Gastrocnemius medialis (tissue), 4 donors: ENCODE data around the gene RGS11. TPM values are rescaled to one million over a fixed set of nuclear protein-coding genes. Genes with fewer than 3 reads are reported as not detected.

Experiments used
- ATAC-seq, 2 donors: fragments of 150-250 bp; one replicate each; pipeline ENCODE4 v1.9.1; 2016
- DNase-seq, 2 donors: peaks; one replicate each; pipeline ENCODE4 v3.0.0-alpha.2; 2019
- H3K27ac ChIP-seq, 4 donors: fragments of 200-600 bp; sonication (generic); 1 replicate in 1 of 4; 2 replicates in 3 of 4; pipeline ENCODE4 v1.5.1; 2016 to 2018; ENCODE audit warnings: mild to moderate bottlenecking in 2 of 4, moderate library complexity in 1 of 4
- H3K27me3 ChIP-seq, 3 donors: fragments of 200-600 bp; sonication (generic) in 2 of 3; 1 replicate in 1 of 3; 2 replicates in 2 of 3; pipeline versions ENCODE4 v1.5.1 to v1.6.0; 2016 to 2019; ENCODE audit warnings: mild to moderate bottlenecking in 1 of 3, moderate library complexity in 1 of 3
- H3K36me3 ChIP-seq, 2 donors: fragments of 200-600 bp; sonication (generic) in 1 of 2; one replicate each; pipeline ENCODE4 v1.5.1; 2017 to 2018
- H3K4me1 ChIP-seq, 2 donors: fragments of 200-600 bp; sonication (generic) in 1 of 2; one replicate each; pipeline ENCODE4 v1.5.1; 2016 to 2017; ENCODE audit warnings: mild to moderate bottlenecking in 2 of 2
- H3K4me3 ChIP-seq, 4 donors: fragments of 200-600 bp; sonication (generic) in 3 of 4; 1 replicate in 1 of 4; 2 replicates in 3 of 4; pipeline ENCODE4 v1.5.1; 2016 to 2019; ENCODE audit warnings: mild to moderate bottlenecking in 2 of 4
- H3K9me3 ChIP-seq, 3 donors: fragments of 200-600 bp; sonication (generic) in 2 of 3; 1 replicate in 1 of 3; 2 replicates in 2 of 3; pipeline ENCODE4 v1.5.1; 2016 to 2019
- CTCF ChIP-seq, 5 experiments: fragments of 450-650 bp in 3 of 5; fragments of 200-600 bp in 2 of 5; sonication (generic) in 2 of 5; IDR thresholded peaks in 4 of 5; conservative IDR thresholded peaks in 1 of 5; 1 replicate in 4 of 5; 2 replicates in 1 of 5; pipeline ENCODE4 v1.5.1; 2016 to 2019; ENCODE audit warnings: antibody characterized with exemption in 5 of 5, mild to moderate bottlenecking in 3 of 5, moderate library complexity in 3 of 5
- POLR2A ChIP-seq, 2 donors: fragments of 450-650 bp; IDR thresholded peaks; one replicate each; pipeline ENCODE4 v1.6.1; 2017; ENCODE audit warnings: antibody characterized with exemption in 2 of 2, mild to moderate bottlenecking in 2 of 2, moderate library complexity in 2 of 2
- in situ Hi-C, 4 donors: fragments of 200-750 bp; cut with MboI; loops; one replicate each; pipeline versions ENCODE4 v1.15.0 to v1.8.0; 2017; ENCODE audit warnings: low sequenced_read_pairs in 4 of 4
- intact Hi-C: fragments of 100-400 bp; cut with DNase I; formaldehyde crosslinking; loops from one replicate; pipeline ENCODE4 v1.15.1; 2023; ENCODE audit warnings: low total_unique reads
- total RNA-seq, 4 donors: library from RNA; depleted of rRNA; stranded (reverse); fragments of >200 nt; gene quantifications; one replicate each; pipeline versions ENCODE4 v1.1.0 to v1.2.3, GENCODE V29; 2016

The RGS11 gene
- total RNA-seq, 4 donors from 2014 or later, result 1.2 to 2.2 (median 1.6) TPM

GRCh38 chr16:285146-286055 lies 9.7 kb upstream of the RGS11 start:
- Histone ChIP-seq H3K27me3 (peaks cover 0 to 15% (median 9%) of the 10 kb centered on the region in 3 donors), H3K27ac (no peak overlapping the region), H3K4me3 (no peak overlapping the region), H3K4me1 (peaks cover 6 to 7% of the 10 kb centered on the region in 2 donors), H3K9me3 (no peaks in the 10 kb centered on the region), H3K36me3 (peaks cover 0 to 16% of the 10 kb centered on the region in 2 donors)
- in situ Hi-C loops (no loop called here), intact Hi-C loops (no loop called here)
- TF ChIP-seq POLR2A (IDR thresholded peaks at IDR 0.05) (no peak), CTCF (IDR thresholded peaks at IDR 0.05 in 4 of 5, conservative IDR thresholded peaks at IDR 0.05 in 1 of 5) (no peak)
- DNase-seq (no peak), ATAC-seq (no peak)

GRCh38 chr16:284204-285120 lies 8.7 kb upstream of the RGS11 start:
- Histone ChIP-seq H3K4me1 (peaks cover 6 to 7% of the 10 kb centered on the region in 2 donors), H3K4me3 (no peak overlapping the region), H3K27me3 (peaks cover 0 to 15% (median 9%) of the 10 kb centered on the region in 3 donors), H3K36me3 (peaks cover 0 to 16% of the 10 kb centered on the region in 2 donors), H3K27ac (no peak overlapping the region), H3K9me3 (no peaks in the 10 kb centered on the region)
- ATAC-seq (no peak), DNase-seq (no peak)
- intact Hi-C loops, result no loop called here
- no peak for TF ChIP-seq CTCF (IDR thresholded peaks at IDR 0.05 in 4 of 5, conservative IDR thresholded peaks at IDR 0.05 in 1 of 5)
- no peak for TF ChIP-seq POLR2A (IDR thresholded peaks at IDR 0.05)
- in situ Hi-C loops, result no loop called here

GRCh38 chr16:283033-283805 lies 7.5 kb upstream of the RGS11 start, which contains the start of gene PDIA2:
Gene PDIA2 (plus strand): TSS chr16:283164. CDS start chr16:283170, 6 bp downstream.
- no peak for ATAC-seq

More at GRCh38 chr16:283033-283805, 7.5 kb upstream of the RGS11 start, which contains the start of gene PDIA2:
- peaks cover 0 to 11% of the 10 kb centered on the region in 2 donors for H3K36me3 ChIP-seq
- no peak within 1 kb of the TSS for H3K27ac ChIP-seq
- no peaks in the 10 kb centered on the region for H3K9me3 ChIP-seq
- in situ Hi-C loops (no loop called here), intact Hi-C loops (no loop called here)
- peaks cover 0 to 15% (median 9%) of the 10 kb centered on the region in 3 donors for H3K27me3 ChIP-seq
- H3K4me1 ChIP-seq, result peaks cover 6 to 7% of the 10 kb centered on the region in 2 donors
- H3K4me3 ChIP-seq, result no peak within 1 kb of the TSS
- TF ChIP-seq CTCF (IDR thresholded peaks at IDR 0.05 in 4 of 5, conservative IDR thresholded peaks at IDR 0.05 in 1 of 5) (no peak), POLR2A (IDR thresholded peaks at IDR 0.05) (no peak)
- no peak for DNase-seq
